ENCODE measurements around the gene GALK2. TPM values are rescaled to one million over a fixed set of nuclear protein-coding genes. Genes with fewer than 3 reads are reported as not detected.
A peak's percentile ranks its signal among the peaks of the same experiment; 100 is the strongest.
"Not testable (repeated sequence)": the region's sequence is repeated elsewhere in the genome, so short reads cannot be mapped to it uniquely, and the experiment has no call there.

Gene GALK2
- polyA plus RNA-seq, 3 donors: 23.6 to 30.4 (median 27.5) TPM

DNA sequence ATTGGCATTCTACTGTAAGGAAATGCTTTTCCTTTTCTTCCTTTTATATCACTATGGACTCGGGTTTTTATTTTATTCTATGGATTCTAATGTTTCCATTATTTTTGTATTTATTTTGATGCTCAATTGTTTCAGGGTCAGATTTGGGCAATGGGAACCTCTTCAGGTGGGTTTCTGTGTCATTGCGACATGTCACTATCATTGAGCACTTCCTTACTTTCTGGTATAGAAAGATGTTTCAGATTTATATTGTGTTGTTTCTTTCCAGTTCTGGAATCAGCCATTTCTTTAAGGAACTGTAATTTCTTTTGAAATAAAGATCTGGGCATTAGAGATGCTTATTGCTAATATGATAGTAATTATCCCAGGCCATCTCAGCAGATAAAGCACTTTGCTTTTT is 21.8 kb downstream of the GALK2 start:
- DNase-seq (ENCODE audit: extremely low read depth in 1 of 11, low read depth in 9 of 11, low spot score in 4 of 11): no peak

DNA sequence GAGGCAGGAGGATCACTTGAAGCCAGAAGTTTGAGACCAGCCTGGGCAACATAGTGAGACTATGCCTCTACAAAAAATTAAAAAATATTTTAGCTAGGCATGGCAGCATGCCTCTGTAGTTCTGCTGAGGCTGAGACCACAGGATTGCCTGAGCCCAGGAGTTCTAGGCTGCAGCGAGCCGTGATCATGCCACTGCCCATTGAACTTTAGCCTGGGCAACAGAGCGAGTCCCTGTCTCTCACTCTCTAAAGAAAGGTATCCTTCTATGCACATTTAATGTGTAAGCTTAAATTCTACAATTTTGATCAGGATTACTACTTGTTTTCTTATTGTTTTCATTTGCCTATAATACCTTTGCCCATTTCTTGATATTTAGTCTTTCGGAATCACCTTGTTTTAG is 26.8 kb downstream of the GALK2 start:
- DNase-seq (ENCODE audit: extremely low read depth in 1 of 11, low read depth in 9 of 11, low spot score in 4 of 11): peak in 1 of 11 donors; percentile 11

DNA sequence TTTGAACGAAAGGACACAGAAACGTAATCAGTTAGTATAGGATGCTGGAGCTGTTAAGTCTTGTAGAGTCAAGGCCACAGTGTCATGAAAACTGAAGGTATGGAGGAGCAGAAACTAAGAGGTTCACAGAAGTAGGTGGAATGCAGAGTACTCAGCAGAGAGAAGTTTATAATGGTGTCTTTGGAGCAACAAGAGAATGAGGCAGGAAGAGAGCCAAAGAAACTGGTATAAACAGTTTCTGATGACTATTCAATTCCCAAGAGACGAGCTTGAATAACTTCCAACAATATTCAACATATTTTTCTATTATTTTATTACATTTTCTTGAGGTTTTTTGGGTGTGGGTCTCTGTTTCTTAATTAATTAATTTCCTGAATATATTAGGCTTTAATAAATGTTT is 29.6 kb downstream of the GALK2 start:
- DNase-seq (ENCODE audit: extremely low read depth in 1 of 11, low read depth in 9 of 11, low spot score in 4 of 11): no peak

DNA sequence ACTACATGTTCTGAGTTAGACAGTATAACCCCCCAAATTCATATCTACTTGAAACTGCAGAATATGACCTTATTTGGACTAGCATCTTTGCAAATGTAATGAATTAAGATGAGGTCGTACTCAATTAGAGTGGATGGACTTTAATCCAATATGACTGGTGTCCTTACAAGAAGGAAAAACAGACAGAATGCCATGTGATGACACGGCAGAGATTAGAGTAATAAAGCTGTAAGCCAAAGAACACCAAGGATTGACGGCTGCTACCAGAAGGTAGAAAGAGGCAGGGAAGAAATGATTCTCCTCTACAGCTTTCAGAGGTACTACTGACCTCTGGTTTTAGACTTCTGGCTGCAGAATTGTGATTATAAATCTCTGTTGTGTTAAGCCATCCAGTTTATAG is 30.3 kb downstream of the GALK2 start:
- no peak for DNase-seq (ENCODE audit: extremely low read depth in 1 of 11, low read depth in 9 of 11, low spot score in 4 of 11)

DNA sequence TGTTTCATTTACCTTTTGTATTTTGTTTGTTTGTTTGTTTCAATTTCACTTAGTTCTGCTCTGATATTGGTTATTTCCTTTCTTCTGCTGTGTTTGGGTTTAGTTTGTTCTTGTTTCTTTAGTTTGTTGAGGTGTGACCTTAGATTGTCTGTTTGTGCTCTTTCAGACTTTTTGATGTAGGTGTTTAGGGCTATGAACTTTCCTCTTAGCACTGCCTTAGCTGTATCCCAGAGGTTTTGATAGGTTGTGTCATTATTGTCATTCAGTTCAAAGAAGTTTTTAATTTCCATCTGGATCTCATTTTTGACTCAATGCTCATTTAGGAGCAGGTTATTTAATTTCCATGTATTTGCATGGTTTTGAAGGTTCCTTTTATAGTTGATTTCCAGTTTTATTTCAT is 38.1 kb downstream of the GALK2 start:
- not testable (repeated sequence) for DNase-seq (ENCODE audit: extremely low read depth in 1 of 11, low read depth in 9 of 11, low spot score in 4 of 11)

DNA sequence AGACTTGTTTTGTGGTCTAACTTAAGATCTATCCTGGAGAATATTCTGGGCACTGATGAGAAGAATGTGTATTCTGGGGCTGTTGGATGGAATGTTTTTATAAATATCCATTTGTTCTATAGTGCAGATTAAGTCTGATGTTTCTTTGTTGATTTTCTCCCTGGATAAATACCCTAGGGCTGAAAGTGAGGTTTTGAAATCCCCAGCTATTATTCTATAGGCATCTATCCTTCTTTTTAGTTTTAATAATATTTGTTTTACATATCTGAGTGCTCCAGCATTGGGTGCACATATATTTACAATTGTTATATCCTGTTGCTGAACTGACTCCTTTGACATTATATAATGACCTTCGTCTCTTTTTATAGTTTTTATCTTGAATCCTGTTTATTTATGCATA is 42.9 kb downstream of the GALK2 start:
- DNase-seq (ENCODE audit: extremely low read depth in 1 of 11, low read depth in 9 of 11, low spot score in 4 of 11): no peak

DNA sequence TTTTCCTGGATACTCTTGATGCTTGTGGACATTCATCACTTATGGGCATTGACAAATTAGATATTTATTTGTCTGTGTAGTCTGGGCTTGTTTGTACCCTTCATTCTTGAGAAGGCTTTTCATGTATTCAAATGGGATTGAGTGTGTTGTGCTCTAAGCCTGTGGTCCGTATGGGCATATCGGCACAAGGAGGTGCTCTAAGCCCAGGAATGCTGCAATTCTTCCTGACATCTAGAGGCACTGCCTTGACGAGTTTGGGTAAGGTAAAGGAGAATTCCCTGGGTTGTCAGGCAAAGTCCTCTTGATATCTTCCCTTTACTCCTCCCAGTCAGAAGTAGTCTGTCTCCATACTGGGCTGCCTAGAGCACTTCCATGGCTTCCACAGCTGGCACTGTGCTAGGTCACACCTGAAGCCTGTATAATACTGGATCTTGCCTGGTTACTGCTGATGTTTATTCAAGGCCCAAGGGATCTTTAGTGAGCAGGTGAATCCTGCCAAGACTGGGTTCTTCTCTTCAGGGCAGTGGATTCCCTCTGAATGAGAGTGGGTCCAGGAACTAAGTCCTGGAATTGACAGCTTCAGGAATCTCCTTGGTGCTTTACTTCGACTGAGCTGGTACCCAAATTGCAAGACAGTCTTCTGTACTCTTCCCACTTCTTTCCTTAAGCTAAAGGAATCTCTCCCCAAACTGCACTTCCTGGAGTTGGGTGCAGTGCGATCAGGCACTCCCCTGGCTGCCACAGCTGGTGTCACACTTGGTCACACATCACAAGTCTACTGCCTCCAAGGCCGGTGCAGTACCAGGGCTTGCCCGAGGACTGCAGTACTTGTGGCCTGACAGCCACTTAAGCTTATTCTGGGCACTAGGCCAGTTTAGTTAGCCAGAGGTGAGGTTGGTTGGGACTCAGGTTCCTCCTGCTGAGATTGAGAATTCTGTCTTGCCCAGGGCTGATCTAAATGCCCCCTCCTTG is 46.0 kb downstream of the GALK2 start:
- DNase-seq (ENCODE audit: extremely low read depth in 1 of 11, low read depth in 9 of 11, low spot score in 4 of 11): no peak

DNA sequence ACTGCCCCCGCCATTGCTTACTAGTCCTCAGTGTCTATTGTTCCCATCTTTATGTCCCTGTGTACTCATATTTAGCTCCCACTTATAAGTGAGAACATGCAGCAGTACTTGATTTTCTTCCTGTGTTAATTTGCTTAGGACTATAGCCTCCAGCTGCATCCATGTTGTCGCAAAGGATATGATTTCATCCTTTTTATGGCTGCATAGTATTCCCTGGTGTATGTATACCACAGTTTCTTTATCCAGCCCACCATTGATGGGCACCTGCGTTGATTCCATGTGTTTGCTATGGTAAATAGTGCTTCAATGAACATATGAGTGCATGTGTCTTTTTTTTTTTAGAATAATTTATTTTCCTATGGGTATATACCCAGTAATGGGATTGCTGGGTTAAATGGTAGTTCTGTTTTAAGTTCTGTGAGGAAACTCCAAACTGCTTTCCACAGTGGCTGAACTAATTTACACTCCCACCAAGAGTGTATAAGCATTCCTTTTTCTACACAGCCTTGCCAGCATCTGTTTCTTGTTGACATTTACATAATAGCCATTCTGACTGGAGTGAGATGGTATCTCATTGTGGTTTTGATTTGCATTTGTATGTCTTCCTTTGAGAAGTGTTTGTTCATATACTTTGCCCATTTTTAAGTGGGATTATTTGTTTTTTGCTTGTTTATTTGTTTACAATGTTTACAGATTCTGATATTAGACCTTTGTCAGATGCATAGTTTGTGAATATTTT is 53.7 kb downstream of the GALK2 start:
- DNase-seq (ENCODE audit: extremely low read depth in 1 of 11, low read depth in 9 of 11, low spot score in 4 of 11): no peak

DNA sequence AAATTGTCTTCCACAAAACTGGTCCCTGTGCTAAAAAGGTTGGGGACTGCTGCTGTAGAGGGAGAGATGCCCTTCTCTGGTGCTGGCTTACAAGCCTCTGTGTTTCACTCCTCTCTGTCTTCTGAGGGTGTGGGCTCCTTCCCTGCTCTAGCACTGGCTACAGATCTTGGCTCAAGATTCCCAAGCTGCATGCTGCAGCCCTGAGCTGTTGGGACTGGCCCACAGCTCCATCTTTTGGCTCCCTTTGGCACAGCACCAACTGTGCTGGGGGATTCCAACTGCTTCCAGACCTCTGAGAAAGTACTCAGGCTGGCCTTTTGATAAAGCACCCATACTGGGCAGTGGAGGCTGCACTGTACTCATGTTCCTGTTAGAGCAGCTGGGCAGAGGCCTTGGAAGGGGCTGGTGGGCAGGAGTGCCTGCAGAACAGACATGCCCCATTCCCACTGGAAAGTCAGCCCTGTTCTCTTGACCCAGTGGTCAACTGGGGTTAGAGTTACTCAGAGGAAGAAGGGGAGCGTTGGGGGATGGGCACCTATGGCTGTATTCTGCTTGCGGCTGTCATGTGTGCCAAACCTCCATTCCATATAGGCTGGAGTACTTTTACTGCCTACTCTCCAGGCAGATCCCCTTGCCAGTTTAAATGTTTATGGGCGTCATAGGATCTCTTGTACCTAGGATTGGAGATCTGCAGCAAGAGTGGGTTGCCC is 55.7 kb downstream of the GALK2 start:
- no peak for DNase-seq (ENCODE audit: extremely low read depth in 1 of 11, low read depth in 9 of 11, low spot score in 4 of 11)

DNA sequence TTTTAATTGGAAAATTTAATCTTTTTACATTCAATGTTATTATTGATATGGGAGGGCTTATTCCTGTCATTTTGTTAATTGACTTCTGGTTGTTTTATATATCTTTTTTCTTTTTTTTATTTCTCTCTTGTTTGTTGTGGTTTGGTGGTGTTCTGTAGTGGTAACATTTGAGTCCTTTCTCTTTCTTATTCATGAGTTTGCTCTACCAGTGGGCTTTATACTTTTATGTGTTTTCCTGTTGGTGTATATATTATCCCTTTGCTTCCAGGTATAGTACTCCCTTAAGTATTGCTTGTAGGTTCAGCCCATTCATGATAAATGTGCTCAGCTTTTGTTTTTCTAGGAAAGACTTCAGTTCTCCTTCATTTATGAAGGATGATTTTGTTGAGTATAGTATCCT is 57.6 kb downstream of the GALK2 start:
- DNase-seq (ENCODE audit: extremely low read depth in 1 of 11, low read depth in 9 of 11, low spot score in 4 of 11): no peak

DNA sequence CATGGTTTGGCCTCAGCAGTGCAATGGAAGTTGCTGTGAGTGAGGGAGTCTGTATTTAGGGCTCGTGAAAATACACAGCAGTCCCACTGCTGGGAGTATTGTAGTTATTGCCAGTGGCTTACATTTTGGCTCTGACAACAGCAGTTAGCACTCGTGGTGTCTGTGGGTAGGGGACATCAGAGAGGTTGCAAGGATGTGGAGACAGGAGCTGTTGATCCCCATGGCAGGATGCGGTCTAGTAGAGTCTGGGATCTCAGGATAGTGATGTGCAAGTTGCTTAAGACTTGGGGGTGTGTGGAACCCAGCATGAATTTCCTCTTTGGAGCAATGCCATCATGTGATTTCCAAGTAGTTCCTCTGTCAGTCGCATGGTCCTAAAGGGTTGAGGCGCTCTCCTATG is 59.9 kb downstream of the GALK2 start:
- DNase-seq (ENCODE audit: extremely low read depth in 1 of 11, low read depth in 9 of 11, low spot score in 4 of 11): no peak

DNA sequence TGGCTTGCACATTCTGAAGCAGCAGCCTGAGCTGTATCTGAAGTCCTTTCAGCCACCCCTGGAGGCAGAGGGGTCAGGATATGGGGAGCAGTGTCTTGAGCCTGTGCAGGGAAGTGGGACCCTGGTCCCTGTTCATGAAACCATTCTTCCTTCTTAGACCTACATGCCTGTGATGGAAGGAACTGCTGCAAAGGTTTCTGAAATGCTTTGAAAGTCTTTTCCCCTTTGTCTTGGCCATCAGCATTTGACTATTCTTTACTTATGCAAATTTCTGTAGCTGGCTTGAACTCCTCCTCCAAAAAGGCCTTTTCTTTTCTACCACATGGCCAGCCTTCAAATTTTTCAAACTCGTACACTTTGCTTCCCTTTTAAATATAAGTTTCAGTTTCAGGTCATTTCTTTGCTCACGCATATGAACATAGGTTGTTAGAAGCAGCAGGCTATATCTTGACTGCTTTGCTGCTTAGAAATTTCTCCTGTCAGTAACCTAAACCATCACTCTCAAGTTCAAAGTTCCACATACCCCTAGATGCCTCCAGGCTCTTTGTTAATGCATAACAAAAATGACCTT is 62.3 kb downstream of the GALK2 start:
- no peak for DNase-seq (ENCODE audit: extremely low read depth in 1 of 11, low read depth in 9 of 11, low spot score in 4 of 11)

DNA sequence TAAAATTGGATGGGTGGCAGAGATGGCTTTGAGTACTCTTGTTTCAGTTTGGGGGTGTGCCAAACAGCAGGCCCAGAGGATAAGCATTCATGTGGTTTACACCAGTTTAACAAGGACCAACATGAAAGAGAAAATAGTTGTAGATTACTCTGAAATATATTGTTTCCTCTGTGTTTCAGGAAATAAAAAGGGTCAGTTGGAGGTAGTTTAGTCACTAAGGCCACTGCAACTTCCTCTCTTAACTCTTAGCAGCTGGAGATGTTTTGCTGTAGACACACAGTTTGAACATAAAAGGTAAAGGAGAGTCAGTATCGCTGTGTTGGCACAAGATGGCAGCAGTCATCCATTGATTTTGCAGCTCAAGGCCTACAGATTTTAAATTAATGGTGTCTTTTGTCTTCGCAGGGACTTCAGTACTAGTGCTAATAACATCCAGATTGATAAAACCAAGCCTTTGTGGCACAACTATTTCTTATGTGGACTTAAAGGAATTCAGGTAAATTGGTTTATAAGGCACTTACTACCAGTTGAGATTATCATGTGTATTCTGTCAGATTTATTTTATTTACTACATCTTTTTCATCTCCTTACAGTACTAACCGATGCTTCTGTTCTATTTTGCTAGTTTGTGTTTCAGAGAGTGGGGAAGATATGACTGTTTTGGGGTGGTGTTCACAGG is 65.5 kb downstream of the GALK2 start:
- DNase-seq (ENCODE audit: extremely low read depth in 1 of 11, low read depth in 9 of 11, low spot score in 4 of 11): peak; percentile 55 to 82 (median 74)

DNA sequence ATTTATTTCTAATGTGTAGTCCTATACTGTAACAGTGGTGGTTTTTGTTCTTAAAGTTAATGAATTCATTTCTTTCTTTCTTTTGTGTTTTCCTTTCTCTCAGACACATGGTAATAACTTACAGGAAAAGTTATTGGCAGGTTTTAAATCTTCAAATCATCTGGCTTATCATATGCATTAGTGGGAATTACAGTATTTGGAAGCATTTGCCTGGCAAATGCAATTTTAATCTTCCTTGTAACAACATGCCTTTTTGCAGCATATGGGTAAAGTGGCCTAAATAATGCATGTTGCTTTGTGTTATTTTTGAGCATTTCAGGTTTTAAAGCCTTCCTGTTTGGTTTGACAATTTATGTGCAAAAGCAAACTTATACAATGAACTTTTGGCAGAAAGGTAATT is 66.8 kb downstream of the GALK2 start:
- DNase-seq (ENCODE audit: extremely low read depth in 1 of 11, low read depth in 9 of 11, low spot score in 4 of 11): no peak

DNA sequence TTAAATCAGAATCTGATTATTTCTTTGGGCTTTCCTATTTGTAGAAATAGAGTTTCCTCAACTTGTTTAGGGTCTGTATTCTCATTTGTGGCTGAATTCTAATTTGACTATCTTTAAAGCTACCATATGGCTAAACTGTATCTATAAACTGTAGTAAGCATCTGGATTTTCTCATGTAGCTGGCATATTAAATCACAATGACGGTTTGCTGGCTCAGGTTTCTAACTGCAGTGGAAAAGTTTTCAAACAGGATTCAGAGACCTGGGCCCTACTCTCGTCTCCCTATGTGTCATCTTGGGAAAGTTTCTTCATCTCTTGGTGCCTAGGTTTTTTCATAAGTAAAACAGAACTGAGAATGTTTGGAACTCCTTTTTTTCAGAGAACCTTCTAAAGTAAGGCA is 68.3 kb downstream of the GALK2 start:
- peak; percentile 50 to 81 (median 71) for DNase-seq (ENCODE audit: extremely low read depth in 1 of 11, low read depth in 9 of 11, low spot score in 4 of 11)

DNA sequence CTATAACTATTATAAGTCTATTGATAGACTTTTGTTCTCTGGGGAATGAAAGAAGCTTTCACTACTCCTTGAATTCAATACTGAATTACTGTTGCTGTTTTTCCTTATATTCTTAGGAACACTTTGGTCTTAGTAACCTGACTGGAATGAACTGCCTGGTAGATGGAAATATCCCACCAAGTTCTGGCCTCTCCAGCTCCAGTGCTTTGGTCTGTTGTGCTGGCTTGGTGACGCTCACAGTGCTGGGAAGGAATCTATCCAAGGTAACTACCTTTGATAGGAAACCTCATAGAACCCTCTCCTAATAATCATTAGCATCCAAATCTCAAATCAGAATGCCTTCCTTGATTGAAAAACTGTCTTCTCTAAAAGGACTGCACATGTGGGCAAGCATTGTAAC is 69.1 kb downstream of the GALK2 start:
- DNase-seq (ENCODE audit: extremely low read depth in 1 of 11, low read depth in 9 of 11, low spot score in 4 of 11): no peak

DNA sequence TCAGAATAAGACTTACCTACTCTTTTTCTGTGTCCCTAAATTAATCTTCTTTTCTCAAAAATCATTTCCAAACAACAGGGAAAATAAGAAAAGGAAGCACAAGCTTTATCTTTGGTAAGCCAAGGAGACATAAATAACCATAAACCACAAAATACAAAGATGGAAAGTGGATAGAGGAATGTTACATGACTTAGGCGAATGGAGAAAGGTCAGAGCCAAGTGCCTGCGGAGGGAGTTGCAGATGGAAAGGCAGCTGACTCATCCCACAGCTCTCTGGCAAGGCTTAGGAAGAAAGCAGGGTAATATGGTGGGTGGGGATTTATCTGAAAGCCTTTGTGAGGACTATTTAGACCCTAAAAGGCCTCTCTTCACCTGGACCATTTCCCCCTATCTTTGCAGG is 72.8 kb downstream of the GALK2 start:
- no peak for DNase-seq (ENCODE audit: extremely low read depth in 1 of 11, low read depth in 9 of 11, low spot score in 4 of 11)

DNA sequence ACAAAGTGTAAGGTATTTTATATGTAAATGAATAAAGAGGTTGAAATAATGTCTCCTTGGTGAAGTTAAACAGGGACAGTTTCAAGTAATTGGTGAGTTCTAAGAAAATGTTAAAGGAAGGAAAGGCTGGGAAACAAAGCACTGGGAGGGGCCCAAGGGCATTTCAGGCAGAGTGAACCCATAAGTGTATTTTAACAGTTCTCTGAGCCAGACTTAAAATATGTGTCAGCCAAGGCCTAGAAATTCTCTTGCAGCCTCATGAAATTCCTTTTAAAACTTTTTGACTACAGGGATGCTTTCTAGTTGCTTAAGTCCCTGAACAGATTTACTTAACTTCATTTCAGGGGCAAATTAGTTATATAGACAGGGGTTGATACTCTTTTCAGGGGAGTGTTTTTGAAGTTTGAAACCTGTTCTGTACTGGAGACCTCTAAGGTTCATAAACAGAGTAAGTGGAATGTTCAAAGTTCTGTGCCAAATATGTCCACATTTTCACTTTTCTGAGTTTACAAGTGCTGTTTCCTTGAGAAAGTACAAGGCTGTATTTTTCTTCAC is 77.6 kb downstream of the GALK2 start:
- no peak for DNase-seq (ENCODE audit: extremely low read depth in 1 of 11, low read depth in 9 of 11, low spot score in 4 of 11)

DNA sequence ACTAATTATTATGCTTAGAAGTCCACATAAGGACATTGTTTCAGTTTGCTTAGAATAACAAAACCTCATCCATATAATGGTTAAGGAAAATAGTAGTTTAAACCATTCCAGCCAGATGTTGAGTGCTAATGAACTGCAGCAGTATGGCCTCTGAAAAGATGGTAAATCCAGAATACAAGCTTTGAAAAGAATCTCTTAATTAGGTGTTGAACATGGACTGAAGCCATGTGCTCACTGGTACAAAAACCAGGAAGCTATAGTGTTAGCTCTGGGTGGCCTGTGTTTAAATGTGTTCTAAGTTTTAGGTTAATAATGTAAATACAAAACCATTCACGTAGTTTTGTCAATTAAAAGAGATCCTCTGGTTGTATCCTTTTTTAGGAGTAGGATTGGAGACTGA is 78.2 kb downstream of the GALK2 start:
- no peak for DNase-seq (ENCODE audit: extremely low read depth in 1 of 11, low read depth in 9 of 11, low spot score in 4 of 11)
